ENCODE data around the gene WNK2.

DNA sequence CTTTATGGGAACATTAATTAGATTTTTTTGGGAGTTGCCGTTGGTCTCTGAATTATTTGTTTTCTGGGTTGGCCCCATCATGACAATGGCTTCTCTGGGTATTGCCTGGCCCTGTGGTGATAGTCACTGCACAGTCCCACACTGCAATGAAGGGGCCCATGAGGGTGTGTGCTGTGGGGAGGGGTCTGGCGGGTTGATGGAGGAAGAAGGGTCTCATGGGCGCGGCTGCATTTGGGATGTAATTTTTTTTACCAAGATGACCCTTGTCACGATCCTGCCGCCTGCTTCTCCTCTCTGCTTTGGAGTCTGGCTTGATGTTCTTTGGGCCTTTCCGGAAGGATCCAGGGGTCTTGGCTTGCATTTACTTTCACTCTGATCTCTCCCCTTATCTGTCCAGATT, 44.1 kb downstream of the WNK2 start:
- TF ChIP-seq, protein P1, sequence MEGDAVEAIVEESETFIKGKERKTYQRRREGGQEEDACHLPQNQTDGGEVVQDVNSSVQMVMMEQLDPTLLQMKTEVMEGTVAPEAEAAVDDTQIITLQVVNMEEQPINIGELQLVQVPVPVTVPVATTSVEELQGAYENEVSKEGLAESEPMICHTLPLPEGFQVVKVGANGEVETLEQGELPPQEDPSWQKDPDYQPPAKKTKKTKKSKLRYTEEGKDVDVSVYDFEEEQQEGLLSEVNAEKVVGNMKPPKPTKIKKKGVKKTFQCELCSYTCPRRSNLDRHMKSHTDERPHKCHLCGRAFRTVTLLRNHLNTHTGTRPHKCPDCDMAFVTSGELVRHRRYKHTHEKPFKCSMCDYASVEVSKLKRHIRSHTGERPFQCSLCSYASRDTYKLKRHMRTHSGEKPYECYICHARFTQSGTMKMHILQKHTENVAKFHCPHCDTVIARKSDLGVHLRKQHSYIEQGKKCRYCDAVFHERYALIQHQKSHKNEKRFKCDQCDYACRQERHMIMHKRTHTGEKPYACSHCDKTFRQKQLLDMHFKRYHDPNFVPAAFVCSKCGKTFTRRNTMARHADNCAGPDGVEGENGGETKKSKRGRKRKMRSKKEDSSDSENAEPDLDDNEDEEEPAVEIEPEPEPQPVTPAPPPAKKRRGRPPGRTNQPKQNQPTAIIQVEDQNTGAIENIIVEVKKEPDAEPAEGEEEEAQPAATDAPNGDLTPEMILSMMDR (IDR thresholded peaks at IDR 0.05), result no peak
- TF ChIP-seq POLR2A (IDR thresholded peaks at IDR 0.05; ENCODE audit: low read depth) (no peak), POLR2AphosphoS5 (IDR thresholded peaks at IDR 0.05) (no peak), EP300 (IDR thresholded peaks at IDR 0.05) (no peak)

Data from esophagus muscularis mucosa (tissue), 4 donors.